A673 (cell line): ENCODE data around the gene ACTL10.

Experiments
- EZH2 ChIP-seq: fragments of 200-600 bp; sonication (generic); IDR thresholded peaks from 2 replicates; pipeline ENCODE4 v1.6.1; 2017; ENCODE audit warnings: borderline replicate concordance, low read depth, mild to moderate bottlenecking, mixed read lengths, antibody characterized with exemption, low read length; ENCODE audit not compliant: poor library complexity, severe bottlenecking
- TF ChIP-seq, protein P1 (sequence below): fragments of 300-800, 200-600 bp; sonication (generic); conservative IDR thresholded peaks from 2 replicates; pipeline ENCODE4 v1.5.1; 2017; ENCODE audit warnings: low read depth, mild to moderate bottlenecking, antibody characterized with exemption, low read length, moderate library complexity, mixed read lengths

DNA sequence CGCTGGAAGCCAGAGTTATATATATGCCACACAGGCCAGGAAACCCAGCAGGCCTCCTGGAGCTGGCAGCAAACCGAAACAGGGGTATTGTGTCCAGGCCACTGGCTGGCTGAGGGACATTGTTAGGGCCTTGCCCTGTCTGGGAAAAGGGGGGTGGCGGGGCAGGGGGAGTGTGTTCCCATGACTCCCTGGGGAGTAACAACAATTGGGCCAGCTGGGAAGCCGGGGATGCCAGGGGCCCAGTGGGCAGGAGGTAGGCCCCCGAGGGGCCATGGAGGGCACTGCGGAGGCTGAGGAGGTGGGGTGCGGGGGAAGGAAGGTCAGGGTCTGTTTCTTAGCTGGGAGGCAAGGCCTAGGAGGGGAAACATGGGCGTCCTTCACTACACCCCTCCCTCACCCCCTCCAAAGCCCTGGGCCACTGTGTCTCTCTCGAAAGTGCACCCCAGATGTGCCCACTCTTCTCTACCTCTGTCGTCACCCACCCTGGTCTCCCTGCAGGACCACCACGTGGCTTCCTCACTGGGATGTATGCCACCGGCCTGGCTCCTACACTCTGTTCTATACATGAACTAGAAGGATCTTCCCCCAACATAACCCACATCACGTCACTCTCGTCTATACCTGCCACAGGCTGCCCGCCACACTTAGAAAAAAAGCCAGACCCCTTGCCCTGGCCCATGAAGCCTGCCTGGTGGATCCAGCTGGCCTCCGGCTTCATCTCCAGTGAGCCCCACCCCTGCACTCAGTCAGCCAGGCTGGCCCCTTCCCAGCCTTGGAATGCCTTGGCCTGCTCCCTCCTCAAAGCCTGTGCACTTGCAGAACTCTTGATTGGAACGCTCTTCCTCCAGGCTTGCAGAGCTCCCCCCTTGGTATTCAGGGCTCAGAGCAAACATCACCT lies 27.2 kb downstream of the ACTL10 start:
- TF ChIP-seq, protein P1, sequence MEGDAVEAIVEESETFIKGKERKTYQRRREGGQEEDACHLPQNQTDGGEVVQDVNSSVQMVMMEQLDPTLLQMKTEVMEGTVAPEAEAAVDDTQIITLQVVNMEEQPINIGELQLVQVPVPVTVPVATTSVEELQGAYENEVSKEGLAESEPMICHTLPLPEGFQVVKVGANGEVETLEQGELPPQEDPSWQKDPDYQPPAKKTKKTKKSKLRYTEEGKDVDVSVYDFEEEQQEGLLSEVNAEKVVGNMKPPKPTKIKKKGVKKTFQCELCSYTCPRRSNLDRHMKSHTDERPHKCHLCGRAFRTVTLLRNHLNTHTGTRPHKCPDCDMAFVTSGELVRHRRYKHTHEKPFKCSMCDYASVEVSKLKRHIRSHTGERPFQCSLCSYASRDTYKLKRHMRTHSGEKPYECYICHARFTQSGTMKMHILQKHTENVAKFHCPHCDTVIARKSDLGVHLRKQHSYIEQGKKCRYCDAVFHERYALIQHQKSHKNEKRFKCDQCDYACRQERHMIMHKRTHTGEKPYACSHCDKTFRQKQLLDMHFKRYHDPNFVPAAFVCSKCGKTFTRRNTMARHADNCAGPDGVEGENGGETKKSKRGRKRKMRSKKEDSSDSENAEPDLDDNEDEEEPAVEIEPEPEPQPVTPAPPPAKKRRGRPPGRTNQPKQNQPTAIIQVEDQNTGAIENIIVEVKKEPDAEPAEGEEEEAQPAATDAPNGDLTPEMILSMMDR = no peak
- TF ChIP-seq EZH2 = no peak
